HG02678 (cell line): Measurements from ENCODE around the gene LONP2.

Source experiments
- ATAC-seq: cut with Tn5 transposase; IDR thresholded peaks from one replicate; pipeline ENCODE4 v1.9.1; 2021; ENCODE audit warnings: mild to moderate bottlenecking, moderate library complexity; ENCODE audit not compliant: unreplicated experiment

The LONP2 gene

GRCh38 chr16:48244080-48244862 lies at the start of gene LONP2:
Gene LONP2 (plus strand): TSS chr16:48244300. CDS start chr16:48244389, 89 bp downstream.
- peak; percentile 96 for ATAC-seq

DNA sequence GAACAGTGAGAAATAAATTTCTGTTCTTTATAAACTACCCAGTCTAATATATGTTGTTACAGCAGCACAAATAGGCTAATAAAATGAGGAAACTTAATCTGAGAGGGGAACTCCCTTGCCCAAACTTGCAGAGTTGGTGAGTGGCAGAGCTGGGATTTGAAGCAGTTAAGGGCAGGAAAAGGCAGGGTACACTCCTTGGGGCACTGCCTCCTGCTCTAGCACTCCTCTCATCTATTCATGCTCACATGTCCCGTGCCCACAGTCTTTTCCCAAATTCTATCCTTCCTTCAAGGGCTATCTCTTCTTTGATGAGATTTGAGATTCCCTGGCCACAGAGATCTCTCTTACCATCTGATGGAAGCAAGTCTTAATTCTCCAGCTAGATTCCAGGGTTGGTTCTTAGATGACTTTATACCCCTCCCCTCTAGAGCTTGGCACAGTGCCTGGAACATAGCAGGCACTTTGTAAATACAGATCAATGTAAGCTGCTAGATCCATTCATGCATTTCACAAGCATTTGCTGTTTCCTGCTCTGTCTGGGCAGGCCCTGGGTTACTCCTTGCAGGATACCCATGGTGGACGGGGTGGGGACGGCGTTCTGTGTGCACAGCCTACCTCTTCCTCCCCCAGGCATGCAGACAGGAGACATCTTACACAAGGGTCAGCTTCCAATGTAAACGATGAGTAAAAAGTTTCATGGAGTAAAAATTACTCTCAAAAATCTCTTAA lies 49.1 kb upstream of the LONP2 start:
- ATAC-seq = no peak

- no peak for ATAC-seq
Observed at GRCh38 chr16:48197294-48197693, 46.8 kb upstream of the LONP2 start.

DNA sequence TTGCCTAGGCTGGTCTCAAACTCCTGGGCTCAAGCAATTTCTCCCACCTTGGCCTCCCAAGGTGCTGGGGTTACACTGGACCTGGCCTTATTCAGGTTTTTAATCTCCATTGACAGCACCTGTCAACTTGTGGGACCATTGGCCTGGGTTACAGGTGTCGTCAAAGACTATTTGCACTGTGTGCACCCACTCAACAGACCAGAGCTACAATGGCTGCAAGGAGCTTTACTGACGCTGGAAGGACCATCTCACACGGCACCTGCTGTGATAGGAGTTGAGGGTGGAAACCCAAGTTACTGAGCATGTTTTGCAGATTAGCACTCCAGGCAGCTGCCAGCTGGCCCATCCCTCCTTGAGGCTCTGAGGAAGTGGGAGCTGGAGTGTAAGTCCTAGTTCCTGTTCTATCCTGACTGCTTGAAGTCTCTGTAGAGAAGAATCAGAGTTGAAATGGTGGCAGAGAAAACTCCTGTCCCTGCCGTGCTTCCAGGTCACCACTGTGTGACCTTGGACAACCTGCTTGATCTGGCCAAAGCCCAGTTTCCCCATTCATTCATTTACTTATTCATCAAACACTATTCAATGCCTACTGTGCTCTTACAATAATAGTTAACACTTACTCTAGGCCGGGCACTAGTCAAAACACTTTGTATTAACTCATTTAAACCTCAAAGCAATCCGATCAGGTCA lies 42.4 kb upstream of the LONP2 start:
- ATAC-seq = no peak

GRCh38 chr16:48203974-48204824 lies 39.9 kb upstream of the LONP2 start:
- no peak for ATAC-seq

- no peak for ATAC-seq
Observed at GRCh38 chr16:48204825-48205151, 39.3 kb upstream of the LONP2 start.

GRCh38 chr16:48206594-48207242 lies 37.4 kb upstream of the LONP2 start:
- ATAC-seq = no peak

DNA sequence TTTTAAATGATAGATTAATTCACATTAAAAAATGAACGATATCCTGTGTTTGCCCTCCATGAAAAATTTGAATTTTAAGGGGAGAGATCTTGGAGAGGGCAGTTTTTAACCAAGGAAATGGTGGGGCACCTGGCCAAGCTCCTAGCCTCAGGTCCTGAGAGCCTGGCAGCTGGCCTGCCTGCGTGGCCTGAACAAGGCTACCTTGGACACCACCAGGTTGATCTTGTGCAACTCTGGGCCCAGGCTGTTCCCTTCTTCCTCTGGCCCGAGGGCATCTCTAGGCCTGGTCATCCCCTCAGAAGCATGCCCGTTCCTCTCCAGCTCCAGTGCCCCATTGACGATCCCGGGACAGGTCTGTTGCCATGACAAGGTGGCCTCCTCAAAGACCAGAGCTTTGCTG lies 33.4 kb upstream of the LONP2 start:
- no peak for ATAC-seq

- ATAC-seq = no peak
Observed at GRCh38 chr16:48212033-48212432, 32.1 kb upstream of the LONP2 start.

- ATAC-seq = no peak
Observed at GRCh38 chr16:48215738-48216137, 28.4 kb upstream of the LONP2 start.

DNA sequence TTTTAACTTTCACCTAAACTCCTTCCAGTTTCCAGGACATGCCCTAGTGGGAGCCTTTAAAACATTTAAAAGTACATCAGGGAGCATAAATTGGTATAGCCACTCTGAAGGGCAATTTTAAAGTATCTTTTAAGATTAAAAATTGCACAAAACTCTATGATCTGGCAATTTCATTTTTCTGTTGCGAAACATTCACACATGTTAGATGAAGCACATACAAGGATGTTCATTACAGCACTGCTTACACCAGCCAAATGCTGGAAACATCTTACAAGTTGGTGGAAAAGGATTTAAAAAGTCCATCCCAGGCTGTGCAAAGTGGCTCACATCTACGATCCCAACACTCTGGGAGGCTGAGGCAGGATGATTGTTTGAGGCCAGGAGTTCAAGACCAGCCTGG lies 26.4 kb upstream of the LONP2 start:
- no peak for ATAC-seq

DNA sequence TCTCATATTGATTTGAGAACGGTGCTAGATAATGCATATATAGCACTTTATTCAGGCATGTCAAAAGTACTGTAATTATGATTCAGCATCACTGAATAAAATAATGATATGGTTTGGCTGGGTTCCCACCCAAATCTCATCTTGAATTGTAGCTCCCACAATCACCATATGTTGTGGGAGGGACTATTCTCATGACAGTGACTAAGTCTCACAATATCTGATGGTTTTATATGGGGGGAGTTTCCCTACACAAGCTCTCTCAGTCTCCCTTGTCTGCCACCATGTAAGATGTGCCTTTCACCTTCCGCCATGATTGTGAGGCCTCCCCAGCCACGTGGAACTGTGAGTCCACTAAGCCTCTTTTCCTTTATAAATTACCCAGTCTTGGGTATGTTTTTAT lies 25.6 kb upstream of the LONP2 start:
- ATAC-seq = no peak

DNA sequence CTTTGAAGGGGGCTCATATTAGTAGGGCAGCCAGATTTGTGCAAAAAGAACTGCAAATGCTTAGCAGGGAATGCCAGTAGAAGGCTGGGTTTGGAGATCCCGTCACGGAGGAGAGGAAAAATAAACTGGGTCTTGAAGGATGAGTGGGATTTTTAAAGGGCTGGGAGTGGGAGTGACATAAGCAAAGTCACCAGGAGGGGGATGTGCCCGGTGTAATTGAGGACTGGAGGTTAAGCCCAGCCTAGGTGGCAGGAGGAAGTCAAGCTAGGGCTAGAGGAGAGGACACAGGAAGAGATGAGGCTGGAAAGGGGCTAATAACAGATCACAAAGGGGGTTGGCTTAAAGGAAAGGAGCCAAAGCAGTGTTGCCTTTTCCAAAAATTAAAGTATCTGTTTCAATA lies 23.2 kb upstream of the LONP2 start:
- no peak for ATAC-seq

- ATAC-seq = no peak
Observed at GRCh38 chr16:48223490-48223889, 20.6 kb upstream of the LONP2 start.

DNA sequence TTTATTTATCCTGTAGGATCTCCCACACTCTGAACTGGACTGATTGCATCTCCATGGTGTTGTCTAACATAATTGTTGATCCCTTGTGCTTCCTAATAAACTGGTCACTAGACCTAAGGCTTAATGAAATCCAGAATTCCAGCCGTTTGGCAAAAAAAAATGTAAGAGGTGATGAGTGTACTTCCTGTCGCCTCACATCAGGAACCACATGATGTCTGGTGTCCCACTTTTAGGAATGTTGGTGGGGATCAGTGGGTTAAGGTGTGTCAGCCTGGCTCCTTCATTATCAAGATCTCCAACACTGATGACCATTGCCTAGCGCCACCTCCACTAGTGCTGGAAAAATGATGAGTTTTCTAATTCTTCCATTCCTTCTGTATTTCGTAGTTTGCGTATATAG lies 18.6 kb upstream of the LONP2 start:
- no peak for ATAC-seq

GRCh38 chr16:48231727-48232492 lies 12.2 kb upstream of the LONP2 start:
- ATAC-seq = no peak

DNA sequence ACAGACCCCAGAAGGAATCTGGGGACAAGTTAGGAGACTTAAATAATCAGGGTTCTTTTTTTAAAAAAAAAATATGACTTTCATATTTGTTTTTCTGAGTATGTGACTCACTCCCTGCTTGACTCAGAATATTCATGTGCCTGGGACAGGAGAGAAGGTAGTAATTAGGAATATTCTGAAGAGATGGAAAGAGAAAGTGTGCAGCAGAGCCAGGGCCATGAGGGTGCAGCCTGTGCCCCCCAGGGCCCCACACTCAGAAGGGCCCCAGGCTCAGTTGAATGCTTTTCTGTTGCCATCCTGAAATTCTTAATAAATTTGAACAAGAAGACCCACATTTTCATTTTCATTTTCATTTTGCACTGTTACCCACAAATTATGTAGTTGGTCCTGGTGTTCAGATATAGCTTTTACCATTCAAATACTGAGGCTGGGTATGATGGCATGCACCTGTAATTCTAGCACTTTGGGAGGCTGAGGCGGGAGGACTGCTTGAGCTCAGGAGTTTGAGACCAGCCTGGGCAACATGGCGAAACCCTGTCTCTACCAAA lies 11.5 kb upstream of the LONP2 start:
- ATAC-seq = no peak

- ATAC-seq = no peak
Observed at GRCh38 chr16:48234630-48235029, 9.5 kb upstream of the LONP2 start.

DNA sequence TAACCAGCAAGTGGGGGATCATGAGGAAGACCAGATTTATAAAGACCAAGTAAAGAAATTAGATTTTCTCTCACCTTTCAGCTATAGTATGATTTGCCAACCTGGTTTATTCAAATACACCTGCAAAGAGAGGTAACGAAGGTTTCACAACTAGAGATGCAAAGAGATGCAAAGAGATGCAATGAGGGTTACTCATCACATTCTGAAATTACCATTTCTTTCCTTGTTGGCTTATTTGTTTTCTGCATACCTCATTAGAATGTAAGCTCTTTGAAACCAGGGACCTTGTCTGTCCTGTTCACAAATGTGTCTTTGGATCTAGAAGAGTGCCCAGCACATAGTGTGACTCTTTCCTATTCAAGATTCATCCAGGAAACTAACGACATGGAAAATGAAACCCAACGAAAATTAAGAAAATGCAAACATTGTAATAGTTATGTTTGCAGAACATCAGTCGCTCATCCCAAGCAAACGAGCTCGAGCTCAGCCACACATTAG lies 9.0 kb upstream of the LONP2 start:
- ATAC-seq = no peak
